ENCODE measurements around the gene OPRD1. TPM values are rescaled to one million over a fixed set of nuclear protein-coding genes. Genes with fewer than 3 reads are reported as not detected.
A peak's percentile ranks its signal among the peaks of the same experiment; 100 is the strongest.

OPRD1 gene
- total and polyA plus RNA-seq, 4 donors, result 0.01 TPM; not detected in 3

GRCh38 chr1:28915031-28915895, 103.3 kb downstream of the OPRD1 start:
- Histone ChIP-seq H3K27me3 (ENCODE audit: control insufficient read depth in 4 of 4, insufficient read depth in 4 of 4, low read length in 3 of 4) (no peaks in the 10 kb centered on the region), H3K4me1 (ENCODE audit: control insufficient read depth in 4 of 4, insufficient read depth in 4 of 4, low read length in 3 of 4) (peaks cover 3 to 21% (median 14%) of the 10 kb centered on the region in 4 donors), H3K9ac (ENCODE audit: low read depth in 1 of 2, low read length in 2 of 2) (no peak overlapping the region), H3K36me3 (ENCODE audit: control insufficient read depth in 4 of 4, insufficient read depth in 3 of 4, low read depth in 1 of 4, low read length in 3 of 4) (no peaks in the 10 kb centered on the region), H3K9me3 (ENCODE audit: control insufficient read depth in 4 of 4, low read length in 3 of 4) (no peaks in the 10 kb centered on the region), H3K4me3 (ENCODE audit: low read depth in 1 of 3, low read length in 3 of 3) (peak overlapping the region; percentile 27 to 74 (median 59)), H3K27ac (ENCODE audit: low read depth in 1 of 2, low read length in 2 of 2) (no peak overlapping the region)
- WGBS, result 18% methylated on average over 32 of the region's 32 CpGs
- DNase-seq (ENCODE audit: low spot score), result no peak
- TF ChIP-seq HNF4A (conservative IDR thresholded peaks at IDR 0.05) (no peak), TAF1 (conservative IDR thresholded peaks at IDR 0.05) (no peak), YY1 (IDR thresholded peaks at IDR 0.05) (no peak), RAD21 (IDR thresholded peaks at IDR 0.05) (no peak), HNF4G (IDR thresholded peaks at IDR 0.05) (no peak), FOXA1 (IDR thresholded peaks at IDR 0.05) (no peak), JUND (IDR thresholded peaks at IDR 0.05) (no peak), EGR1 (IDR thresholded peaks at IDR 0.05; ENCODE audit: low read depth in 2 of 2) (no peak), CTCF (IDR thresholded peaks at IDR 0.05; ENCODE audit: low read depth, low read length, missing input control) (no peak), GABPA (IDR thresholded peaks at IDR 0.05 in 1 of 2, conservative IDR thresholded peaks at IDR 0.05 in 1 of 2) (no peak), NR2F2 (IDR thresholded peaks at IDR 0.05) (no peak), MAX (IDR thresholded peaks at IDR 0.05) (no peak), FOXA2 (IDR thresholded peaks at IDR 0.05) (no peak), ATF3 (IDR thresholded peaks at IDR 0.05) (no peak), ZBTB33 (IDR thresholded peaks at IDR 0.05) (no peak), SP1 (IDR thresholded peaks at IDR 0.05) (no peak), RXRA (IDR thresholded peaks at IDR 0.05) (no peak), REST (IDR thresholded peaks at IDR 0.05) (no peak)
